ENCODE data around the gene NEU3.

DNA sequence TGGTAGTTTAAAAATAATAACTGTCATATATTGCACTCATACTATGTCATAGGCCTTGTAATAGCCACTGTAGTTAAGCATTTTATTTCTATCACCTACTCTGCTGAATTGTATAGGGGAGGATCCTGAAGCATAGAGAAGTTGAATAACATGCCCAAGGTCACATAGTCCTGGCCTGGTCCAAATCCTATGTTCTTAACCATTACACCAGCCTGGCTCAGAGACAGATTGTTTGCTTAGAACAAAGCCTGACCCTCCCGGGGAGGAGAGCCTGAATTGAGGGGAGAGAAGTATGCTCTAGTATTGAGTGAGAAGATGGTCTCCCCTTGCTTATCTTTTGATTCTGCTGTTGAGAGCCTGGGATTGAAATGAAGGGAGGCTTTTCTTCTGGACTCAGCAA is 2.2 kb downstream of the NEU3 start:
- no peak for TF ChIP-seq RAD21 (IDR thresholded peaks at IDR 0.05; ENCODE audit: low read depth)
- no peak for TF ChIP-seq POLR2A (IDR thresholded peaks at IDR 0.05; ENCODE audit: borderline replicate concordance, extremely low read depth, insufficient read depth, insufficient read length)
- TF ChIP-seq, protein P1, sequence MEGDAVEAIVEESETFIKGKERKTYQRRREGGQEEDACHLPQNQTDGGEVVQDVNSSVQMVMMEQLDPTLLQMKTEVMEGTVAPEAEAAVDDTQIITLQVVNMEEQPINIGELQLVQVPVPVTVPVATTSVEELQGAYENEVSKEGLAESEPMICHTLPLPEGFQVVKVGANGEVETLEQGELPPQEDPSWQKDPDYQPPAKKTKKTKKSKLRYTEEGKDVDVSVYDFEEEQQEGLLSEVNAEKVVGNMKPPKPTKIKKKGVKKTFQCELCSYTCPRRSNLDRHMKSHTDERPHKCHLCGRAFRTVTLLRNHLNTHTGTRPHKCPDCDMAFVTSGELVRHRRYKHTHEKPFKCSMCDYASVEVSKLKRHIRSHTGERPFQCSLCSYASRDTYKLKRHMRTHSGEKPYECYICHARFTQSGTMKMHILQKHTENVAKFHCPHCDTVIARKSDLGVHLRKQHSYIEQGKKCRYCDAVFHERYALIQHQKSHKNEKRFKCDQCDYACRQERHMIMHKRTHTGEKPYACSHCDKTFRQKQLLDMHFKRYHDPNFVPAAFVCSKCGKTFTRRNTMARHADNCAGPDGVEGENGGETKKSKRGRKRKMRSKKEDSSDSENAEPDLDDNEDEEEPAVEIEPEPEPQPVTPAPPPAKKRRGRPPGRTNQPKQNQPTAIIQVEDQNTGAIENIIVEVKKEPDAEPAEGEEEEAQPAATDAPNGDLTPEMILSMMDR (IDR thresholded peaks at IDR 0.05 in 2 of 3, conservative IDR thresholded peaks at IDR 0.05 in 1 of 3; ENCODE audit: borderline replicate concordance in 1 of 3, insufficient read depth in 1 of 3, low read depth in 2 of 3, low read length in 2 of 3), result no peak
- TF ChIP-seq ZFX (IDR thresholded peaks at IDR 0.05), result no peak
- TF ChIP-seq, protein P2, sequence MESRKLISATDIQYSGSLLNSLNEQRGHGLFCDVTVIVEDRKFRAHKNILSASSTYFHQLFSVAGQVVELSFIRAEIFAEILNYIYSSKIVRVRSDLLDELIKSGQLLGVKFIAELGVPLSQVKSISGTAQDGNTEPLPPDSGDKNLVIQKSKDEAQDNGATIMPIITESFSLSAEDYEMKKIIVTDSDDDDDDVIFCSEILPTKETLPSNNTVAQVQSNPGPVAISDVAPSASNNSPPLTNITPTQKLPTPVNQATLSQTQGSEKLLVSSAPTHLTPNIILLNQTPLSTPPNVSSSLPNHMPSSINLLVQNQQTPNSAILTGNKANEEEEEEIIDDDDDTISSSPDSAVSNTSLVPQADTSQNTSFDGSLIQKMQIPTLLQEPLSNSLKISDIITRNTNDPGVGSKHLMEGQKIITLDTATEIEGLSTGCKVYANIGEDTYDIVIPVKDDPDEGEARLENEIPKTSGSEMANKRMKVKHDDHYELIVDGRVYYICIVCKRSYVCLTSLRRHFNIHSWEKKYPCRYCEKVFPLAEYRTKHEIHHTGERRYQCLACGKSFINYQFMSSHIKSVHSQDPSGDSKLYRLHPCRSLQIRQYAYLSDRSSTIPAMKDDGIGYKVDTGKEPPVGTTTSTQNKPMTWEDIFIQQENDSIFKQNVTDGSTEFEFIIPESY (IDR thresholded peaks at IDR 0.05; ENCODE audit: extremely low read depth, insufficient replicate concordance, low read length), result no peak
- no peak for TF ChIP-seq SIN3A (IDR thresholded peaks at IDR 0.05; ENCODE audit: low read depth)
- TF ChIP-seq, protein P3, sequence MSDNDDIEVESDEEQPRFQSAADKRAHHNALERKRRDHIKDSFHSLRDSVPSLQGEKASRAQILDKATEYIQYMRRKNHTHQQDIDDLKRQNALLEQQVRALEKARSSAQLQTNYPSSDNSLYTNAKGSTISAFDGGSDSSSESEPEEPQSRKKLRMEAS (IDR thresholded peaks at IDR 0.05), result no peak
